IMR-90 (cell line): Measurements from ENCODE around the gene SMC1B. TPM values are rescaled to one million over a fixed set of nuclear protein-coding genes. Genes with fewer than 3 reads are reported as not detected.

Source experiments
- ATAC-seq: fragments of 200-7000 bp; cut with Tn5 transposase; 2 replicates; pipeline ENCODE4 v1.9.1; 2020; ENCODE audit warnings: low read depth, mild to moderate bottlenecking, moderate library complexity
- BruUV-seq: library from RNA; stranded (reverse); fragments of 400-500 nt; replicated peaks from 2 replicates; lab custom pipeline; 2021; lab: Mats Ljungman, UMichigan
- CTCF ChIA-PET: fragments of 300-600 bp; formaldehyde crosslinking; extraction: SDS; loops from one replicate; lab custom pipeline; 2021; ENCODE audit warnings: antibody characterized with exemption; lab: Yijun Ruan, JAX
- POLR2A ChIA-PET: fragments of 300-600 bp; sonication (Branson Sonifier 250); formaldehyde crosslinking; loops from one replicate; lab custom pipeline; 2022; ENCODE audit warnings: antibody characterized with exemption; ENCODE audit not compliant: unreplicated experiment; lab: Charles Lee
- DNase-seq: peaks from one replicate; pipeline ENCODE4 v3.0.0; 2013
- H2AFZ ChIP-seq: replicated peaks from 2 replicates; pipeline ENCODE3; 2013; ENCODE audit warnings: low read length, mild to moderate bottlenecking; ENCODE audit not compliant: poor library complexity
- H2AK5ac ChIP-seq: 2 replicates; pipeline ENCODE4 v1.6.1; 2013; ENCODE audit warnings: low read depth, low read length, inconsistent platforms
- H2AK9ac ChIP-seq: replicated peaks from 2 replicates; pipeline ENCODE3; 2013; ENCODE audit warnings: mild to moderate bottlenecking, low read depth, low read length, moderate library complexity; ENCODE audit not compliant: poor library complexity
- H2BK120ac ChIP-seq: 2 replicates; pipeline ENCODE4 v1.6.1; 2013; ENCODE audit warnings: low read depth, low read length, inconsistent platforms
- H2BK15ac ChIP-seq: 3 replicates; pipeline ENCODE4 v1.6.1; 2013; ENCODE audit warnings: low read depth, low read length, inconsistent platforms
- H2BK20ac ChIP-seq: 2 replicates; pipeline ENCODE4 v1.6.1; 2013; ENCODE audit warnings: low read depth, mild to moderate bottlenecking, inconsistent platforms, low read length, moderate library complexity
- H2BK5ac ChIP-seq: 2 replicates; pipeline ENCODE4 v1.6.1; 2013; ENCODE audit warnings: mild to moderate bottlenecking, low read depth, low read length, inconsistent platforms; ENCODE audit not compliant: poor library complexity, severe bottlenecking
- H3K14ac ChIP-seq: replicated peaks from 2 replicates; pipeline ENCODE4 v1.6.1; 2013; ENCODE audit warnings: low read depth, low read length, inconsistent platforms
- H3K18ac ChIP-seq: 2 replicates; pipeline ENCODE4 v1.6.1; 2013; ENCODE audit warnings: low read depth, low read length, control low read depth
- H3K23ac ChIP-seq: 2 replicates; pipeline ENCODE4 v1.6.1; 2013; ENCODE audit warnings: low read depth, low read length, inconsistent platforms
- H3K27ac ChIP-seq: 2 replicates; pipeline ENCODE4 v1.5.1; 2013; ENCODE audit warnings: mild to moderate bottlenecking, control low read depth, low read length; ENCODE audit not compliant: insufficient read depth
- H3K27me3 ChIP-seq: 2 replicates; pipeline ENCODE4 v1.6.1; 2013; ENCODE audit warnings: low read length; ENCODE audit not compliant: control insufficient read depth, insufficient read depth
- H3K36me3 ChIP-seq: 2 replicates; pipeline ENCODE4 v1.6.1; 2013; ENCODE audit warnings: low read length, mixed read lengths; ENCODE audit not compliant: control insufficient read depth, insufficient read depth
- H3K4ac ChIP-seq: 2 replicates; pipeline ENCODE4 v1.6.1; 2013; ENCODE audit warnings: low read depth, low read length, inconsistent platforms
- H3K4me1 ChIP-seq: 2 replicates; pipeline ENCODE4 v1.6.1; 2013; ENCODE audit warnings: low read length, mixed read lengths; ENCODE audit not compliant: control insufficient read depth, insufficient read depth
- H3K4me2 ChIP-seq: 2 replicates; pipeline ENCODE4 v1.6.1; 2013; ENCODE audit warnings: low read depth, mild to moderate bottlenecking, control low read depth, low read length, moderate library complexity
- H3K4me3 ChIP-seq: 2 replicates; pipeline ENCODE4 v1.5.1; 2013; ENCODE audit warnings: low read depth, mild to moderate bottlenecking, control low read depth, low read length, moderate library complexity; ENCODE audit not compliant: insufficient read depth
- H3K56ac ChIP-seq: 2 replicates; pipeline ENCODE4 v1.6.1; 2013; ENCODE audit warnings: low read length, inconsistent platforms; ENCODE audit not compliant: insufficient read depth; ENCODE audit errors: extremely low read depth
- H3K79me1 ChIP-seq, 2 experiments: 2 replicates each; pipeline ENCODE4 v1.6.1; 2013; ENCODE audit warnings: low read length in 2 of 2, inconsistent platforms in 1 of 2, low read depth in 1 of 2
- H3K9ac ChIP-seq: 2 replicates; pipeline ENCODE4 v1.6.1; 2013; ENCODE audit warnings: low read depth, low read length, control low read depth
- H3K9me1 ChIP-seq: 2 replicates; pipeline ENCODE4 v1.6.1; 2013; ENCODE audit warnings: low read length, inconsistent platforms; ENCODE audit not compliant: insufficient read depth
- H3K9me3 ChIP-seq: 2 replicates; pipeline ENCODE4 v1.6.1; 2013; ENCODE audit warnings: low read length; ENCODE audit not compliant: control insufficient read depth, insufficient read depth
- H4K20me1 ChIP-seq: 2 replicates; pipeline ENCODE4 v1.6.1; 2013; ENCODE audit warnings: low read length, inconsistent platforms; ENCODE audit not compliant: insufficient read depth
- H4K5ac ChIP-seq: 2 replicates; pipeline ENCODE4 v1.6.1; 2013; ENCODE audit warnings: mild to moderate bottlenecking, low read depth, low read length, control low read depth
- H4K8ac ChIP-seq, 2 experiments: 2 replicates each; pipeline ENCODE4 v1.6.1; 2013; ENCODE audit warnings: low read depth in 2 of 2, low read length in 2 of 2, control low read depth in 1 of 2, inconsistent platforms in 1 of 2
- H4K91ac ChIP-seq: 2 replicates; pipeline ENCODE4 v1.6.1; 2013; ENCODE audit warnings: low read depth, low read length, inconsistent platforms; ENCODE audit not compliant: insufficient read depth
- CEBPB ChIP-seq: IDR thresholded peaks from 2 replicates; pipeline ENCODE4 v1.6.1; 2012; ENCODE audit warnings: low read depth, low read length, improper control_type of control experiment
- CHD1 ChIP-seq: IDR thresholded peaks from 2 replicates; pipeline ENCODE4 v1.6.1; 2012; ENCODE audit warnings: low read depth, low read length, improper control_type of control experiment
- MXI1 ChIP-seq: IDR thresholded peaks from 2 replicates; pipeline ENCODE4 v1.6.1; 2012; ENCODE audit warnings: low read depth, mild to moderate bottlenecking, low read length, moderate library complexity, borderline replicate concordance
- NFE2L2 ChIP-seq: fragments of 150-350 bp; IDR thresholded peaks from 2 replicates; pipeline ENCODE4 v1.6.1; 2016; ENCODE audit warnings: low read depth, mild to moderate bottlenecking, low read length
- RAD21 ChIP-seq: IDR thresholded peaks from 2 replicates; pipeline ENCODE4 v1.6.1; 2012; ENCODE audit warnings: low read length, improper control_type of control experiment
- SMC3 ChIP-seq: fragments of 150-350 bp; IDR thresholded peaks from 2 replicates; pipeline ENCODE4 v1.6.1; 2016; ENCODE audit warnings: low read depth, mild to moderate bottlenecking, antibody characterized with exemption, low read length, moderate library complexity
- WGBS, 2 experiments: methylation state at CpG; one replicate each; pipeline versions ENCODE4 v1.1.5 to v1.1.7; 2013; ENCODE audit warnings: missing lambda C conversion rate in 2 of 2; ENCODE audit not compliant: insufficient read length in 1 of 2; ENCODE audit errors: extremely low coverage in 2 of 2; 5-methylcytosine and 5-hydroxymethylcytosine counted together
- dilution Hi-C: fragments of 300-500 bp; cut with HindIII; formaldehyde crosslinking; loops from one replicate; pipeline ENCODE4 v1.14.3; 2018; ENCODE audit warnings: low sequenced_read_pairs; ENCODE audit not compliant: unreplicated experiment
- in situ Hi-C: fragments of 300-500 bp; cut with MboI; formaldehyde crosslinking; loops from 3 replicates; pipeline ENCODE4 v1.14.3; 2019; ENCODE audit warnings: low sequenced_read_pairs, inconsistent platforms, mixed read lengths
- intact Hi-C: fragments of 100-400 bp; cut with micrococcal nuclease; formaldehyde crosslinking; loops from 2 replicates; pipeline ENCODE4 v1.10.0; 2022
- polyA plus RNA-seq, 3 experiments: library from polyadenylated mRNA; depleted of rRNA; stranded (reverse); fragments of >200 nt; gene quantifications; 2 replicates each; pipeline ENCODE4 v1.2.3, GENCODE V29; 2012; ENCODE audit warnings: low replicate concordance in 1 of 3
- total RNA-seq: library from RNA; depleted of rRNA; stranded (reverse); fragments of >200 nt; gene quantifications from 2 replicates; pipeline ENCODE4 v1.2.3, GENCODE V29; 2012
- TF ChIP-seq, protein P1 (sequence below): conservative IDR thresholded peaks from 2 replicates; pipeline ENCODE4 v1.5.1; 2012; ENCODE audit warnings: mild to moderate bottlenecking, low read depth, low read length, improper control_type of control experiment

The SMC1B gene
- total and polyA plus RNA-seq, 2 of the 4 experiments (the other 2 are of a cell fraction): not detected

DNA sequence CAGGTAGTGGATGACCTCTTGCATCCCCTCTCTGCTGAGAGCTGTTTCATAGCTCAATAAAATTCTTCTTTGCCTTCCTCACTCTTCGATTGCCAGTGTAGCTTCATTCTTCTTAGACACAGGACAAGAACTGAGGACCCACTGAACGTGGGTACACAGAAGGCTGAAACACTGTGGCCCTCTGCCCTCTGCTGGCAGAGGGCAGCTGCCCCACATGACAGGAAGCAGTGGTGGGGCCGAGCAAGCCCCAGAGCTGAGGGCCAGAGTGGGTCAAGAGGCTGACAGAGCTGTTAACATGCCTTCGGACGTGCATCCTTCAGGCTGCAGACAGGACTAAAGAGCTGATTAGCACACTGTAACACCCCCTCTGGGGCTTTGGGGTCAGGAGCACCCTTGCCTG is 15.6 kb downstream of the SMC1B start:
- CTCF ChIA-PET: interaction anchor here (0.7 kb wide), 1 partner anchor 21 kb away, joined by 3 read pairs; no protein-coding TSS in a partner anchor
- H3K4ac ChIP-seq: no peak overlapping the region

More for the DNA sequence above, 15.6 kb downstream of the SMC1B start:
- Histone ChIP-seq H3K9me3 (no peaks in the 10 kb centered on the region), H3K4me3 (no peak overlapping the region), H3K23ac (no peak overlapping the region), H3K79me1 (no peaks in the 10 kb centered on the region), H3K4me2 (no peak overlapping the region), H4K20me1 (no peaks in the 10 kb centered on the region), H3K4me1 (no peaks in the 10 kb centered on the region), H3K9ac (no peak overlapping the region), H2BK120ac (no peak overlapping the region), H3K56ac (no peak overlapping the region), H3K9me1 (no peaks in the 10 kb centered on the region), H2AK9ac (no peak overlapping the region), H2AK5ac (no peak overlapping the region), H2AFZ (no peak overlapping the region), H2BK5ac (no peak overlapping the region), H4K8ac (no peak overlapping the region), H2BK20ac (no peak overlapping the region), H2BK15ac (no peak overlapping the region), H3K27ac (no peak overlapping the region), H4K91ac (no peak overlapping the region), H3K14ac (no peak overlapping the region), H3K18ac (no peak overlapping the region), H3K36me3 (no peaks in the 10 kb centered on the region), H4K5ac (no peak overlapping the region), H3K27me3 (peaks cover 35% of the 10 kb centered on the region)
- intact Hi-C loops (loop anchor here (5.0 kb wide), 1 partner anchor 41 kb away; no protein-coding TSS in a partner anchor), dilution Hi-C loops (no loop called here), in situ Hi-C loops (no loop called here)
- ATAC-seq (no peak), DNase-seq (no peak)
- no TSS peak for BruUV-seq
- TF ChIP-seq, protein P1, sequence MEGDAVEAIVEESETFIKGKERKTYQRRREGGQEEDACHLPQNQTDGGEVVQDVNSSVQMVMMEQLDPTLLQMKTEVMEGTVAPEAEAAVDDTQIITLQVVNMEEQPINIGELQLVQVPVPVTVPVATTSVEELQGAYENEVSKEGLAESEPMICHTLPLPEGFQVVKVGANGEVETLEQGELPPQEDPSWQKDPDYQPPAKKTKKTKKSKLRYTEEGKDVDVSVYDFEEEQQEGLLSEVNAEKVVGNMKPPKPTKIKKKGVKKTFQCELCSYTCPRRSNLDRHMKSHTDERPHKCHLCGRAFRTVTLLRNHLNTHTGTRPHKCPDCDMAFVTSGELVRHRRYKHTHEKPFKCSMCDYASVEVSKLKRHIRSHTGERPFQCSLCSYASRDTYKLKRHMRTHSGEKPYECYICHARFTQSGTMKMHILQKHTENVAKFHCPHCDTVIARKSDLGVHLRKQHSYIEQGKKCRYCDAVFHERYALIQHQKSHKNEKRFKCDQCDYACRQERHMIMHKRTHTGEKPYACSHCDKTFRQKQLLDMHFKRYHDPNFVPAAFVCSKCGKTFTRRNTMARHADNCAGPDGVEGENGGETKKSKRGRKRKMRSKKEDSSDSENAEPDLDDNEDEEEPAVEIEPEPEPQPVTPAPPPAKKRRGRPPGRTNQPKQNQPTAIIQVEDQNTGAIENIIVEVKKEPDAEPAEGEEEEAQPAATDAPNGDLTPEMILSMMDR: no peak
- TF ChIP-seq NFE2L2: no peak
- TF ChIP-seq RAD21: no peak
- TF ChIP-seq SMC3: no peak
- no peak for TF ChIP-seq MXI1
- no peak for TF ChIP-seq CHD1
- no peak for TF ChIP-seq CEBPB
- POLR2A ChIA-PET: interaction anchor here (0.6 kb wide), 1 partner anchor 9 kb away, joined by 3 read pairs; no protein-coding TSS in a partner anchor
- 53% methylated on average over 3 of the region's 5 CpGs; no CpG with 5 or more reads in 1 of the 2 experiments for WGBS, 2 experiments
